ENCODE measurements around the gene ADAM19.

The ADAM19 gene

GRCh38 chr5:157596487-157596886, 20.9 kb upstream of the ADAM19 start:
- no peak for DNase-seq (ENCODE audit: low spot score)

- DNase-seq (ENCODE audit: low spot score) = no peak
Measured at GRCh38 chr5:157594675-157595459, 19.3 kb upstream of the ADAM19 start.

GRCh38 chr5:157594257-157594656, 18.7 kb upstream of the ADAM19 start:
- no peak for DNase-seq (ENCODE audit: low spot score)

- DNase-seq (ENCODE audit: low spot score) = no peak
Measured at GRCh38 chr5:157593052-157593757, 17.6 kb upstream of the ADAM19 start.

- no peak for DNase-seq (ENCODE audit: low spot score)
Measured at GRCh38 chr5:157592594-157592993, 17.0 kb upstream of the ADAM19 start.

GRCh38 chr5:157590478-157590877, 14.9 kb upstream of the ADAM19 start:
- no peak for DNase-seq (ENCODE audit: low spot score)

GRCh38 chr5:157584628-157585027, 9.1 kb upstream of the ADAM19 start:
- no peak for DNase-seq (ENCODE audit: low spot score)

- DNase-seq (ENCODE audit: low spot score) = no peak
Measured at GRCh38 chr5:157582731-157583620, 7.4 kb upstream of the ADAM19 start.

- DNase-seq (ENCODE audit: low spot score) = no peak
Measured at GRCh38 chr5:157581901-157582300, 6.3 kb upstream of the ADAM19 start.

- DNase-seq (ENCODE audit: low spot score) = no peak
Measured at GRCh38 chr5:157578079-157578780, 2.7 kb upstream of the ADAM19 start.

- no peak for DNase-seq (ENCODE audit: low spot score)
Measured at GRCh38 chr5:157576678-157577077, 1.1 kb upstream of the ADAM19 start.

- DNase-seq (ENCODE audit: low spot score) = no peak
Measured at GRCh38 chr5:157574456-157575380, 857 bp downstream of the ADAM19 start.

GRCh38 chr5:157571357-157571827, 4.2 kb downstream of the ADAM19 start:
- peak; percentile 35 for DNase-seq (ENCODE audit: low spot score)

GRCh38 chr5:157570531-157571200, 4.9 kb downstream of the ADAM19 start:
- no peak for DNase-seq (ENCODE audit: low spot score)

GRCh38 chr5:157568720-157569119, 6.9 kb downstream of the ADAM19 start:
- DNase-seq (ENCODE audit: low spot score) = peak; percentile 89

- no peak for DNase-seq (ENCODE audit: low spot score)
Measured at GRCh38 chr5:157568222-157568621, 7.4 kb downstream of the ADAM19 start.

- DNase-seq (ENCODE audit: low spot score) = no peak
Measured at GRCh38 chr5:157566902-157567489, 8.6 kb downstream of the ADAM19 start.

- DNase-seq (ENCODE audit: low spot score) = peak; percentile 50
Measured at GRCh38 chr5:157563929-157564716, 11.5 kb downstream of the ADAM19 start.

Data from globus pallidus (tissue), 1 donor.